Right cardiac atrium (tissue), 5 donors: Measurements from ENCODE around the gene CSNK1G1. TPM values are rescaled to one million over a fixed set of nuclear protein-coding genes. Genes with fewer than 3 reads are reported as not detected.
"Not testable (repeated sequence)": the region's sequence is repeated elsewhere in the genome, so short reads cannot be mapped to it uniquely, and the experiment has no call there.

Experiments used
- ATAC-seq, 2 donors: fragments of 200-7000 bp; cut with Tn5 transposase; one replicate each; pipeline versions ENCODE4 v1.8.0 to v1.9.1; 2020; ENCODE audit warnings: moderate library complexity in 2 of 2, mild to moderate bottlenecking in 1 of 2
- DNase-seq, 3 donors: peaks; one replicate each; pipeline ENCODE4 v3.0.0-alpha.2; 2020
- H3K27ac ChIP-seq: one replicate; pipeline ENCODE4 v1.5.1; 2013; ENCODE audit warnings: mild to moderate bottlenecking, low read length, control low read depth, moderate library complexity
- H3K27me3 ChIP-seq: one replicate; pipeline ENCODE4 v1.6.1; 2013; ENCODE audit not compliant: control insufficient read depth, insufficient read depth
- H3K4me1 ChIP-seq: one replicate; pipeline ENCODE4 v1.6.1; 2013; ENCODE audit warnings: low read length; ENCODE audit not compliant: control insufficient read depth, insufficient read depth
- H3K4me3 ChIP-seq: one replicate; pipeline ENCODE4 v1.5.1; 2013; ENCODE audit warnings: low read length, control low read depth
- H3K9me3 ChIP-seq: one replicate; pipeline ENCODE4 v1.6.1; 2013; ENCODE audit warnings: low read length; ENCODE audit not compliant: control insufficient read depth
- WGBS: extraction: QIAGEN DNeasy Blood & Tissue Kit; methylation state at CpG from one replicate; pipeline ENCODE4 v1.1.7; 2013; 5-methylcytosine and 5-hydroxymethylcytosine counted together
- intact Hi-C, 4 donors: fragments of 100-400 bp; cut with DNase I; formaldehyde crosslinking; loops; one replicate each; pipeline versions ENCODE4 v1.11.0 to v1.14.0; 2022 to 2023
- polyA plus RNA-seq: library from polyadenylated mRNA; stranded (reverse); fragments of 200-250 nt; gene quantifications from one replicate; pipeline ENCODE4 v1.2.3, GENCODE V29; 2013
- total RNA-seq, 4 donors: library from RNA; stranded (reverse); fragmentation: NEBNext Ultra II Directional; extraction: Animal tissue kit (Norgen Biotek cat#: 25700); gene quantifications; one replicate each; pipeline ENCODE4 v1.2.1, GENCODE V29; 2021
- donor health status: healthy with polysubstance abuse.
- donor health status: DM: no; HTN: yes; CAD: no.
- donor health status: DM: no; HTN: no; CAD: no.
- donor health status: DM: no; HTN: yes; CAD: no; lungs with severe emphysema.
- donor health status: DM: yes; HTN: yes; CAD: no.

The CSNK1G1 gene
- total and polyA plus RNA-seq, 5 donors: 2.3 to 11.5 (median 7.7) TPM

GRCh38 chr15:64121614-64122013, 234.4 kb downstream of the CSNK1G1 start:
- ATAC-seq (no peak), DNase-seq (no peak)
- WGBS: 82% methylated on average over 4 of the region's 4 CpGs
- H3K4me1 ChIP-seq: no peaks in the 10 kb centered on the region
- intact Hi-C loops: no loop called here
- no peak overlapping the region for H3K4me3 ChIP-seq
- H3K27ac ChIP-seq: no peak overlapping the region
- H3K9me3 ChIP-seq: no peaks in the 10 kb centered on the region
- H3K27me3 ChIP-seq: no peaks in the 10 kb centered on the region

GRCh38 chr15:64120322-64120721, 235.7 kb downstream of the CSNK1G1 start:
- WGBS: 98% methylated on average over 2 of the region's 2 CpGs
- H3K27me3 ChIP-seq, H3K9me3 ChIP-seq, ATAC-seq, H3K4me3 ChIP-seq, intact Hi-C loops, DNase-seq, H3K4me1 ChIP-seq, H3K27ac ChIP-seq: not testable (repeated sequence)

- intact Hi-C loops: no loop called here
- no peak overlapping the region for H3K27ac ChIP-seq
- ATAC-seq (no peak), DNase-seq (no peak)
- no peaks in the 10 kb centered on the region for H3K27me3 ChIP-seq
- no peak overlapping the region for H3K4me3 ChIP-seq
- 68% methylated on average over 5 of the region's 5 CpGs for WGBS
- no peaks in the 10 kb centered on the region for H3K9me3 ChIP-seq
- H3K4me1 ChIP-seq: no peaks in the 10 kb centered on the region
Observed at GRCh38 chr15:64117759-64118487, 238.1 kb downstream of the CSNK1G1 start.

Other genes with a start within 250 kb of the CSNK1G1 start
- gene SNX22, start 204.4 kb downstream of the CSNK1G1 start, total RNA-seq: 100 to 1,000 TPM in 1 of 4 donors, 10 to 100 TPM in 3; 56.2 to 114 (median 62.6) TPM
- gene SNX22, start 204.4 kb downstream of the CSNK1G1 start, polyA plus RNA-seq: 74.0 TPM
- 100 to 1,000 TPM; 131 to 263 (median 186) TPM for gene PPIB, start 193.2 kb downstream of the CSNK1G1 start, total RNA-seq
- gene PPIB, start 193.2 kb downstream of the CSNK1G1 start, polyA plus RNA-seq: 209 TPM
- 1 to 10 TPM in 2 of 4 donors, not detected in 2; 1.0 TPM for gene PCLAF, start 25.3 kb upstream of the CSNK1G1 start, total RNA-seq
- gene PCLAF, start 25.3 kb upstream of the CSNK1G1 start, polyA plus RNA-seq: 0.57 TPM
- gene TRIP4, start 31.7 kb upstream of the CSNK1G1 start, total RNA-seq: 10 to 100 TPM; 15.2 to 20.1 (median 19.0) TPM
- 11.7 TPM for gene TRIP4, start 31.7 kb upstream of the CSNK1G1 start, polyA plus RNA-seq
- 10 to 100 TPM; 21.9 to 23.9 (median 22.8) TPM for gene ZNF609, start 104.4 kb upstream of the CSNK1G1 start, total RNA-seq
- gene ZNF609, start 104.4 kb upstream of the CSNK1G1 start, polyA plus RNA-seq: 8.4 TPM